GM19395 (cell line): ENCODE measurements around the gene B4GALNT1.

Experiments used
- ATAC-seq: cut with Tn5 transposase; IDR thresholded peaks from one replicate; pipeline ENCODE4 v1.9.1; 2021; ENCODE audit warnings: mild to moderate bottlenecking, moderate library complexity; ENCODE audit not compliant: unreplicated experiment

The B4GALNT1 gene

DNA sequence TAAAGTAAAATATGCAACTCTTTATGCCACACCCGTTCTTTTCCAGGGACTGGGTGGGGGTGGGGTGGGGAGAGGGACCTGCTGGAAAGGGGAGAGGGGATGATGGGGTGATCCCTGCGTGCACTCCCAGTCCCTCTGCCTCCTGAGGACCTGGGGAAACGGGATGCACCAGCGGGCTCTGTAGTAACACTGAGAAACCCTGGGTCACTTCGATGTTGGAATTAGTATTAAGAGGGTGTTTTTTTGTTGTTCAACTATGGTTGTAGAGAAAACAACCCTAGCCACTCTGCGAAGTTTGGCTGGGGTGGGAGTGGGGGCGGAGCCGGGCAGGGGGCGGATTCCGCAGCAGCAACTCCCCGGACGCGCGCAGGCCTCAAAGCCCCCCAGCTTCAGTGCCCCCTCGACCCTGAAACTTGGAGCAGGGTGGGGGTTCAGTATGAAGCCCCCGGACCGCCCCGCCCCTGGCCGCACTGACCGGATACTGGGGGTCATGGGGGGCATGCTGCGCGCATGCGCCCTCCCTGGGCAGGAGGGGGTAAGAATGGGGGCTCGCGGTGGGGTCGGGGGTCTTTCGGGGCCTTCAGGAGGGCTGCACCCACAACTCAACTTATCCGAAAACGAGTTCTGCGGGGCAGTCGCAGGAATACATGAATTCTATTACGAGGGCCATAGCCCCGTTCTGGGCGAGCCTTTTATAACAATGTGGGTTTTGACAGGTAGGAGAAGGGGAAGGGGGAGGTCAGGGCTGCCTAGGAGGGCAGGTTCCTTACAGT lies 23.0 kb downstream of the B4GALNT1 start:
- ATAC-seq, result no peak

DNA sequence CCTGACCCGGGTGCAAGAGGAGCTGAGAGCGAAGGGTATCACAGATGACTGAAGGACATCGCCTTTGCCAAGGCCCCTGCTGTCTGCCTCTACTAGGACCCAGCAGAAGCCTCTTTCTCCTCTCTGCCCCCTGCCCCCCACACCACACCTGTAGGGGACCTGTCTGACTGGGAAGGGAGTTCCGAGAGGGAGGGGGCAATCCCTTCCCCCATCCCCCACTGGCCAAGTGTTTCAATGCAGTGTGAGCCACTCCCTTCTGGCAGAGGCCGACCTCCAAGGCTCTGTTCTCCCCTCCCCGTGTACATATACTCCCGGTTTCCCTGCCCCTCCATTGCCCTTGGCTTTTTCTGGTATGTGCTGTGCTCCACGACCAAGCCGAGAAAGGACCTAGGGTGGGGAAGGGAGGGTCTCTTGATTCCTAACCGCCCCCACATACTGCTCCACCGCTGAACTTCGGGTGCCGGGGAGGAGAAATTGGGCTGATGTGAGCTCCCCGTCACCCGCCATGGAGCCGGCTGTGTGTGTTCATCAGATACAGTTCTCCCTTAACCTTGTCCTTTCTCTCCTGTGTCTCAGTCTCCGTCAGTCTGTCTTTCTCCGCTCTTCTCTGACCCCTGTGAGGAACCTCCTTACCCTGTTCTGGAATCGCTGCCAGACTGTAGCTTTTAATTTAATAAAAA lies 23.8 kb downstream of the B4GALNT1 start:
- no peak for ATAC-seq

- no peak for ATAC-seq
Measured at GRCh38 chr12:57607958-57608663, 24.9 kb downstream of the B4GALNT1 start.

DNA sequence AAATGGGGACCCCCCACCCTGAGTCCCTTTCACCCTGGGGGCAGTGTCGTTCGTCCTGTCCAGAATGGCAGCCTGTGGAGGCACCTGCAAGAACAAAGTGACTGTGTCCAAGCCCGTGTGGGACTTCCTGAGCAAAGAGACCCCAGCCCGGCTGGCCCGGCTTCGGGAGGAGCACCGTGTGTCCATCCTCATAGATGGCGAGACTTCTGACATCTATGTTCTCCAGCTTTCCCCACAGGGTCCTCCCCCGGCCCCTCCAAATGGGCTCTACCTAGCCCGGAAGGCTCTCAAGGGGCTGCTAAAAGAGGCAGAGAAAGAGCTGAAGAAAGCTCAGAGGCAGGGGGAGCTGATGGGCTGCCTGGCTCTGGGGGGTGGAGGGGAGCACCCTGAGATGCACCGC lies 26.2 kb downstream of the B4GALNT1 start:
- ATAC-seq, result no peak

DNA sequence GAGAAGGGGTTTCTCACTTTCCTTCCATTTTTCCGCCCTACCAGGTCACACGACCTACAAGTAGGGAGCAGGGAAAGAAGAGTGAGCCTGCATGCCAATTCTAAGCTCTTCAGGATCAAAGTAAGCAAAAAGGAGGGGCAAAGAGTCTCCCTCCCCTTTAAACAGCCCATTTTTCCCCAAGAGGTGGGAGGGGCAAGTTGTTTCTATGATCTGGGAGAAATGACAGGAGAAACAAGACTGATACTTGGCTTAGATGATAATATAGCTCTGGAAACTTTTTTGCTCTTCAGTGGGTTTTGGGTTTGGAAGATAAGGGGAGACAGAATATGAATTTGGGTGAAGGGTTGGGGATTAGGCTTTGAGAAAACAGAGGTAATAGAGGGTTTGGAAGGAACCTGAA lies 26.6 kb downstream of the B4GALNT1 start:
- ATAC-seq, result no peak

DNA sequence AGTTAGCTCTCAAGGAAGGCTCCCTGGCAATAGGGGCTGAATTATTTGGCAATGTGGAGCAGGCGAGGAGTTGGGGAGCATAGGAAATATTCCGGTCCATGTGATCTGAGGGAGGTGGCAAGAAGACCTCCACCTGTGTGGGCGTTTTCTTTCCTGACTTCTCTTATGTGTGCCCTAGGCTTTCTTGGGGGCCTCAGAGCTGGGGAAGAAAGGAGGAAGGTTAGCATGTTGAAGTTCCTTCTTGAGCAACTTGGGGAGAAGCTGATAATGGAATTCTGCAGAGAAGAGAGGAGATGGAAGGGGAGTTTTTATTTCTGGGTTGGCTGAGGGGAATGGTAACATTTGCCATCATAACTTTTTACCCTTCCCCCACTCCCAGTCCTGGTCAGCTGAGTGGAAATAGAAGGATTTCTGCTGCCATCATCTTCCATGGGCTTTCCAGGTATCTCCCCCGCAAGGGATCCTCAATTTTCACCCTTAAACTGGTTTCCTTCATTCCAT lies 27.1 kb downstream of the B4GALNT1 start:
- no peak for ATAC-seq

DNA sequence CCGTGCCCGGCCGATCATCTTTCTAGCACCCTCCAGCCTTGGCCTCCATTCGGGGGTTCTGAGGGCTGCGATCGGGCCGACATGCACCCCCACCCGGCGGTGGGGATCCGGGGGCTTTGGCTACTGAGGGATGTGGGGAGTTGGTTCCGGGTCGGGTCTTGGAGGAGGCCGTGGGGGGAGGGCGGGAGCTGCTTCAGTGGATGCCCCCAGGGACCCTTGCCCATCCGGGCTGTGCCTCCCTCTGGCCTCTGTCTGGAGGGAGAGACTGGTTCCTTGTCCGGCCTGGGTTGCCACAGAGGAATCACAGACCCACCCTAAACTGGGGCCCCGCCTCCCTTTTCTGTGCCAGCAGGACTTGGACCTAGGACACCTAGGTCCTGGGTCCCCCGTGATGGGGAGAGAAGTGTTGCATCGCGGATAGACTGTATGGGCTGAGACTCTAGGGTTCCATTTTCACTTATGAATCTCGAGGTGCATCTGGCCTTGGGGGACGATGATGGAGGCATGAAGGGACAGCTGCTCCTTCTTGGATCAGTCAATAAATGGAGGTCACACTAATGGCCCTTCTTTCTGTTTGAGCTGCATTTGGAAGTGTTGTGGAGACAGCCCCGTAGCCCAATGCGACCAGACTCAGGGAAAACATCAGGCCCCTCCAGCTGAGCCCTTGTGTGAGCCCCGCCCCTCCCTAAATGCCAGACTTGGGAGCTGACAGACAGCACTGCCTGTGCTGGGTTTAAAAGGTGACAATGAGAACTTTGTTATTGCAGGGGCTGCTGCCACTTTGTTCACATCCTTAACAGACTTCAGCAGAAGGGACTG lies 27.8 kb downstream of the B4GALNT1 start:
- peak; percentile 34 for ATAC-seq

GRCh38 chr12:57604454-57604991 lies 28.5 kb downstream of the B4GALNT1 start, which contains the start of gene DTX3:
Gene DTX3 (plus strand): TSS chr12:57604824. CDS start chr12:57606518, 1,694 bp downstream.
- peak; percentile 55 for ATAC-seq

GRCh38 chr12:57603815-57604453 lies 29.1 kb downstream of the B4GALNT1 start:
- no peak for ATAC-seq

DNA sequence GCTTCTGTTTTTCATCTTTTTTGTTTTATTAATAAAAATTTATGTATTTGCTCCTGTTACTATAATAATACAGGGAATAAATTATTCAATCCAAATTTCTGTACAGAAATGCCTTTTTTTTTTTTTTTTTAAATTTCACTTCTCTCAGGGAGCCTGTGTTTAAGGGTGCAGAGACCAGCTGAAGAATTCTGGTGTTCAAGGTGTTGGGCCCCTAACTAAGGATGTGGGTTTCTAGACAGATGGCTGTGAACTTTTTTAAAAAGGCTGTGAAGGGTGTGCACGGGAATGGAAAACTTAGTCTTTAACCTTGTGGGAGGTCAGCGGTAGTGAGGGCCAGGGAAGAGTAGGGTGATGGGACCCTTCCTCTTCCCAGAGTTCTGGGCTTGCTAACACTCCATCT lies 29.7 kb downstream of the B4GALNT1 start:
- no peak for ATAC-seq

- no peak for ATAC-seq
Measured at GRCh38 chr12:57602544-57602943, 30.5 kb downstream of the B4GALNT1 start.

DNA sequence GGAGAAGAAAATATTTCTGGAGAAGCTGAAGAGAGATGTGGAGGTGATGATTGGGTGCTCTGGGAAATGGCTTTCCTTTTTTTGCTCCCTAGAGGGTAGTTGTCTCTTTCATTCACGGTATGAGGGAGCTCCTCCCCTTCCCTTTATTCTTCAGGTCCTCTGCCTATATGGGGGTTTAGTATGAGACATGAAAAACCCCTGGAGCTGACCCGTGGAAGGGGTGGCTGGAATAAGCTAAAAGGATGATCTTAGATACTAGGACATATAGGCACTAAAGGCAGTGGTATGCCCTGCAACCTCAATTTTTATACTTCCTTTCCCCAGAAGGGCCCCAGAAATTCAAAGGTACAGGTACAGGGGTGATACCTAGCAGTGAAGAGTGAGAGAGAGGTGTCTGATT lies 32.6 kb downstream of the B4GALNT1 start:
- ATAC-seq, result no peak

GRCh38 chr12:57593187-57593586 lies 39.8 kb downstream of the B4GALNT1 start:
- ATAC-seq, result no peak

DNA sequence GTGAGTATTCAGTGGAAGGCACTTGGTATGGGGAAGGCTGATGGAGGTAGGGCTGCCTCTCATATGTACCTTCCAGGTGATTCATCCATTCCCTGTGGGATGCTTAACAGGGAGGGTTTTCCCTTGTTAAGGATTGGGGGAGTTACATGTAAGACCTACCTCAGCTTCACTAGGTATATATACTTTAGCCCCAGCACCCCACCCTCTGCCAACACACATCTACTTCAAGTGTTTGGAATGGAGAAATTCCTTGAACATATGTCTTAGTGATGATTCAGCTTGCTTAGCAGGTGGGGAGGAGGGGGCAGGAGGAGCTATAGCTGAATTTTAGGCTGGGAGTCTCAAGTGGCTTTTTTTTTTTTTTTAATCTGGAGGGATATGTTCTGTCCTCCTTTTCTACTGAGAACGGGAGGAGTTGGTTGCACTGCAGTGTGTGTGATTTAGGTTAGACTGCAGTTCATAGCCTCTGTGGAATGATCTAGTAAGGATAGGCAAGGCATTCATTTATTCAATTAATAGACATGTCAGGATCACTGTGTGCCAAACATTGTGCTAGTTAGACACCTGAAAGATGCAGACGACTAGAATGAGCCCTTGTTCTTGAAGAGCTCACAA lies 40.3 kb downstream of the B4GALNT1 start:
- no peak for ATAC-seq

DNA sequence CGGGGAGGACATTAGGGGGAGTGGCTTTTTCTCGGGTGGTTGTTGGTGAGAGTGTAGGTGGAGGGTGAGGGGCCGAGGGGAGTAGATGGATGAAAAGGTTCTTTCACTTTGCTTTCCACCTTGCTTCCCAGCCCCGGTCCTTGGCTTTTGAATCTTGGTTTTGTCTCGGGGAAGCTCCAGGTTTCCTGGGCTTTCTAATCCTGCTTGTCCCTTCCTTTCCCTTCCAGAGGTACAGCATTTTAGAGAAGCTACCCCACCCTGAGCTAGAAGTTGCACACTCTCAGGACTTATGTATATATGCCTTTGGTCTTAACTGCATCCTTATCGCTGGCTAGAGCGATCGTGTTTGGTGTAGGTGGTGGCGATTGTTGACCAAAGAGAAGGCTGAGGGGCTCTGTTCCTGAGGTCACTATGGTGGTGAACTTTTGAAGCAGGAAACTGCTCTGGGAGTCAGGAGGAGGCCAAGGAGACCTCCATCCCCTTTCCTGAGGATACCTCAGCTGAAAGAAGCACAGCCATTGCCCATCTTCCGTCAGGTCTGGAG lies 41.1 kb downstream of the B4GALNT1 start:
- ATAC-seq, result no peak

- peak; percentile 92 for ATAC-seq
Measured at GRCh38 chr12:57590864-57591781, 41.9 kb downstream of the B4GALNT1 start, which contains the start of gene PIP4K2C. Gene PIP4K2C (plus strand): TSS chr12:57591192. CDS start chr12:57591290, 98 bp downstream.

- peak; percentile 12 for ATAC-seq
Measured at GRCh38 chr12:57590479-57590863, 42.5 kb downstream of the B4GALNT1 start.
